Neural crest cell (in vitro differentiated cells): ENCODE measurements around the gene AKAP7. TPM values are rescaled to one million over a fixed set of nuclear protein-coding genes. Genes with fewer than 3 reads are reported as not detected.
A peak's percentile ranks its signal among the peaks of the same experiment; 100 is the strongest.
"Not testable (repeated sequence)": the region's sequence is repeated elsewhere in the genome, so short reads cannot be mapped to it uniquely, and the experiment has no call there.

ENCODE experiments used
- DNase-seq: peaks from one replicate; pipeline ENCODE4 v3.0.0; 2021; ENCODE audit warnings: low read depth, mixed read lengths, low spot score
- H3K27ac Mint-ChIP-seq: one replicate; pipeline ENCODE4 v1.8.0; 2021; ENCODE audit warnings: mild to moderate bottlenecking, mixed read lengths; ENCODE audit not compliant: unreplicated experiment
- H3K27me3 Mint-ChIP-seq: 2 replicates; pipeline ENCODE4 v1.8.0; 2021; ENCODE audit warnings: low read depth, mild to moderate bottlenecking, mixed read lengths
- H3K36me3 Mint-ChIP-seq: 2 replicates; pipeline ENCODE4 v1.8.0; 2021; ENCODE audit warnings: low read depth, mild to moderate bottlenecking, mixed read lengths
- H3K4me1 Mint-ChIP-seq: 2 replicates; pipeline ENCODE4 v1.8.0; 2021; ENCODE audit warnings: mixed read lengths
- H3K4me3 Mint-ChIP-seq: one replicate; pipeline ENCODE4 v1.8.0; 2021; ENCODE audit warnings: mild to moderate bottlenecking, mixed read lengths
- H3K9me3 Mint-ChIP-seq: 2 replicates; pipeline ENCODE4 v1.8.0; 2021; ENCODE audit warnings: mixed read lengths
- total RNA-seq: library from RNA; stranded (reverse); gene quantifications from 2 replicates; pipeline ENCODE4 v1.2.1, GENCODE V29; 2021
- TF ChIP-seq, protein P1 (sequence below): fragments of 200-600 bp; sonication (generic); conservative IDR thresholded peaks from 2 replicates; pipeline ENCODE4 v1.5.0; 2021; ENCODE audit warnings: antibody characterized with exemption, mild to moderate bottlenecking

AKAP7 gene
- total RNA-seq, 1 donor from 2014 or later, result 7.8 TPM

DNA sequence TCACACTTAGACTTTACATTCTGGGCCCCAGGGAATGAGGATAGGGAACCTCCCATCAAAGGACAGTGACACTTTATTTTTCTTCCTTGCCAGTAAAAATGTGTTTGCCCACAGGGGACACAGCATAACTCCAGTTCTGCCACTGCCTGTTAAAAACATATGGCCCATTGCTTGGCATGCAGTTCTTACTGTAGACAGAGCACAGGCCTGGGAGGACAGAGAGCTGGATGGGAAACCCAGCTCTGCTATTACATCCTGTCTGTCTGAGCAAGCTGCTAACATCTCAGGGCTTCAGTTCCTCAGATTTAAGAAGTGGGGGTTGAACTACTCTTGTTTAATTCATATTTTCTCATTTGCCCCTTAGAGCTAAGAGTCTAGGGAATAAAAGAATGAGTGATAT, 120.2 kb downstream of the AKAP7 start:
- no peaks in the 10 kb centered on the region for H3K27me3 Mint-ChIP-seq
- H3K4me1 Mint-ChIP-seq, result peaks cover 29% of the 10 kb centered on the region
- H3K9me3 Mint-ChIP-seq, result peaks cover 1% of the 10 kb centered on the region
- DNase-seq, result no peak
- no peak overlapping the region for H3K4me3 Mint-ChIP-seq
- no peak overlapping the region for H3K27ac Mint-ChIP-seq
- peaks cover 6% of the 10 kb centered on the region for H3K36me3 Mint-ChIP-seq
- TF ChIP-seq, protein P1, sequence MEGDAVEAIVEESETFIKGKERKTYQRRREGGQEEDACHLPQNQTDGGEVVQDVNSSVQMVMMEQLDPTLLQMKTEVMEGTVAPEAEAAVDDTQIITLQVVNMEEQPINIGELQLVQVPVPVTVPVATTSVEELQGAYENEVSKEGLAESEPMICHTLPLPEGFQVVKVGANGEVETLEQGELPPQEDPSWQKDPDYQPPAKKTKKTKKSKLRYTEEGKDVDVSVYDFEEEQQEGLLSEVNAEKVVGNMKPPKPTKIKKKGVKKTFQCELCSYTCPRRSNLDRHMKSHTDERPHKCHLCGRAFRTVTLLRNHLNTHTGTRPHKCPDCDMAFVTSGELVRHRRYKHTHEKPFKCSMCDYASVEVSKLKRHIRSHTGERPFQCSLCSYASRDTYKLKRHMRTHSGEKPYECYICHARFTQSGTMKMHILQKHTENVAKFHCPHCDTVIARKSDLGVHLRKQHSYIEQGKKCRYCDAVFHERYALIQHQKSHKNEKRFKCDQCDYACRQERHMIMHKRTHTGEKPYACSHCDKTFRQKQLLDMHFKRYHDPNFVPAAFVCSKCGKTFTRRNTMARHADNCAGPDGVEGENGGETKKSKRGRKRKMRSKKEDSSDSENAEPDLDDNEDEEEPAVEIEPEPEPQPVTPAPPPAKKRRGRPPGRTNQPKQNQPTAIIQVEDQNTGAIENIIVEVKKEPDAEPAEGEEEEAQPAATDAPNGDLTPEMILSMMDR, result no peak

DNA sequence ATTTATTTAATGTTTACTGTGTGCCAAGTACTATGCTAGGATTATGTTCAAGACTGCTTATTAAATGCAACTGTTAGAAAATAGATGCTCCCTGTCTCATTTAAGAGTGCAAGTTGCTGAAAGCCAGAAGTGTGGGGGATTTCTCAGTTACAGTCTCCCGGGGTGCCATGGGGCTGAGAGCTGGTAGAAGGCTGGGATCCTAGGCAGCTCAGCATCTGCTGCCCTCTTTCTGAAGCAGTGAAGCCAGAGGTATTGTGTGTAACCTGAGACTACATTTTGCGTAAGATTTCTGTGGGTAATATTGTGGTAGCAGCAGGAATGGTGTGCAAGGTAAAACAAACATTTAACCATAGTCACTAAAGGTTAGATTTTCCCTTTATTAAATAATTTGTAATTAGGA, 120.6 kb downstream of the AKAP7 start:
- Mint-ChIP-seq H3K4me3 (no peak overlapping the region), H3K9me3 (peaks cover 2% of the 10 kb centered on the region), H3K27me3 (no peaks in the 10 kb centered on the region), H3K27ac (no peak overlapping the region), H3K36me3 (peaks cover 8% of the 10 kb centered on the region), H3K4me1 (peaks cover 24% of the 10 kb centered on the region)
- TF ChIP-seq, protein P1, result no peak
- DNase-seq, result no peak

DNA sequence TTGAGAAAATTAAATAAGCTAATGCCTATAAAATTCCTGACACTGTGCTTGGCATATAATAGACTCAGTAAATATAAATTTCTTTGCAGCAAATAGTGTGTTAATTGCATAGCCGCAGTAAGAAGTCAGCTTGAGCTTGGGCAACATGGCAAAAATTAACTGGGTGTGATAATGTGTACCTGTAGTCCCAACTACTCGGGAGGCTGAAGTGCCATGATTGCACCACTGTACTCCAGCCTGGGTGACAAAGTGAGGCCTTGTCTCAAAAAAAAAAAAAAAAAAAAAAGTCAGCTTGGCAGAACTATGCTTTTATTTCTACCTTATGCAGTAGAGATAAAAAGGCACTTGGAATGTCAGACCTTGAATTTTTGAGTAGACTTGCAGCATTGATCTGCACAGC, 121.8 kb downstream of the AKAP7 start:
- DNase-seq, result no peak
- no peaks in the 10 kb centered on the region for H3K27me3 Mint-ChIP-seq
- H3K9me3 Mint-ChIP-seq, result peaks cover 5% of the 10 kb centered on the region
- H3K27ac Mint-ChIP-seq, result no peak overlapping the region
- no peak overlapping the region for H3K4me3 Mint-ChIP-seq
- peaks cover 14% of the 10 kb centered on the region for H3K36me3 Mint-ChIP-seq
- H3K4me1 Mint-ChIP-seq, result peaks cover 13% of the 10 kb centered on the region
- TF ChIP-seq, protein P1, result no peak

DNA sequence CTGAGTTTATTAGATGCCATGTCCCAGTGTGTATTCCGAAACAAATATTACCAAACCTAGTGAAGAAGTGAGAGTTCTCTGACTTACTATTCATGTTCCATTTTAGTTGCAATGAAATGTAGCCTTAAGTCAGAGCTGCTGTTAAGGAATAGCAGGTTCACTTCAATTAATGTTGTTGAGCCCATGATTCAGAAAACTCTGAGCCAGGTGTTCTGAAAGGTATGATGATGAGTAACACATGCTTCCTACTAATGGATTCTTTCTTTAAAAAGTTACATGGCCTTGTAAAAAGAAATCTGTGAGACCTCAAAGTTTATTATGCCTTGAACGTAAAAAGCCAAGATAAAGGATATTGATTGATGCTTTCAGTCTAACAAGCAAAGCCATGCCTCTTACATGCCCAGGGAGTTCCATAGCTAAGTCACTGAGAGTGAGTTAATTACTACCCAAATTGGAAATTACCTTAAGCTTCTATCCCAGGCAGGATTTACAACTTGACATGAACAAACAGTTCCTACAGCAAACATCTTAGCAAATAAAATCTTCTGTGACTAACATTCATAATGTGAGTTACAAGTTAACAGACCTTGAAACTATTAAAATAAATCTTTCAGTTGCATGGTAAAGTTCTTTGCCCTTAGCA, 122.9 kb downstream of the AKAP7 start:
- DNase-seq, result no peak
- H3K36me3 Mint-ChIP-seq, result peaks cover 14% of the 10 kb centered on the region
- peaks cover 5% of the 10 kb centered on the region for H3K9me3 Mint-ChIP-seq
- no peak overlapping the region for H3K4me3 Mint-ChIP-seq
- H3K27ac Mint-ChIP-seq, result no peak overlapping the region
- TF ChIP-seq, protein P1, result no peak
- H3K4me1 Mint-ChIP-seq, result peaks cover 10% of the 10 kb centered on the region
- no peaks in the 10 kb centered on the region for H3K27me3 Mint-ChIP-seq

DNA sequence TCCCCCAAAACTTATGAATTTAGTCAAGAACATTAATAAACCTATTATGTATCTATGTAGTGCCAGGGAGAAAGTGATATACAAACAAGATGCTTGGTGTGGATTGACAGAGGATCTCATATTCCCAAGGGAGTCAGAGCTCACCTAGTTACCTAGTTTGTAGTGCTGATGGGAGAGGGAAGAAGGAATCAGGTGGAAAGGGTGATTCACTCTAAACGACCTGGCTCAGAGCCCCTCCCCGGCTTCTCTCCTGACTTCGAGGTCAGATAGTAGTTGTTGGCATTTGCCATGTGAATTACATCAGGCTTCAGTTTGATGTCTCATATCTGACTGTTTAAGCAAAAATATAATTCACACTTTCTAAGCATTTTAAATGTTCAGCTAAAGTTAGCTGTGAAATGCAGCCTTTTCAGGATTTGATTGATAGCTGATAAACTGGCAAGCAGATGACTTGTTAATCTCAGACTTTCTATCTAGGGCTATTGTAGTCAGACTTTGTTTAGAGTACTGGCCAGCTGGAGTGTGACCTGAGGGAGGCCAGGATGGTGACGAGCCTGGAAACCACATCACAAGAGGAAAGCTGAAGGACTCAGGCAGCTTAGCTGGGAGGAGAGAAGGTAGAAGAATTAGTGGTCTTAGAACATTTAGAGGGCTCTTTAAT, 123.7 kb downstream of the AKAP7 start:
- peaks cover 5% of the 10 kb centered on the region for H3K9me3 Mint-ChIP-seq
- H3K36me3 Mint-ChIP-seq, result peaks cover 14% of the 10 kb centered on the region
- H3K27me3 Mint-ChIP-seq, result no peaks in the 10 kb centered on the region
- no peak for DNase-seq
- peaks cover 10% of the 10 kb centered on the region for H3K4me1 Mint-ChIP-seq
- no peak overlapping the region for H3K4me3 Mint-ChIP-seq
- H3K27ac Mint-ChIP-seq, result peak overlapping the region; percentile 79
- TF ChIP-seq, protein P1, result no peak

DNA sequence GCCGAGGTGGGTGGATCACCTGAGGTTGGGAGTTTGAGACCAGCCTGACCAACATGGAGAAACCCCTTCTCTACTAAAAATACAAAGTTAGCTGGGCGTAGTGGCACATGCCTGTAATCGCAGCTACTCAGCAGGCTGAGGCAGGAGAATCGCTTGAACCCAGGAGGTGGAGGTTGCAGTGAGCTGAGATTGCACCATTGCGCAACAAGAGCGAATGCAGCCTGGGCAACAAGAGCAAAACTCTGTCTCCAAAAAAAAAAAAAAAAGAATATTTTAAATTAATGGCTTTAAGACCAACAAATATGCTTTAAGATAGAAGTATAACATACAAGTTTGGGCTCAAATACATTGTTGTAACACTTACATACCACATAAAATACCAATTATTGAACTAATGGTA, 125.7 kb downstream of the AKAP7 start:
- peaks cover 14% of the 10 kb centered on the region for H3K36me3 Mint-ChIP-seq
- not testable (repeated sequence) for H3K4me3 Mint-ChIP-seq, DNase-seq, H3K27ac Mint-ChIP-seq, H3K27me3 Mint-ChIP-seq, H3K9me3 Mint-ChIP-seq
- peaks cover 13% of the 10 kb centered on the region for H3K4me1 Mint-ChIP-seq
